Thyroid gland (tissue), 4 donors: ENCODE measurements around the gene ITGB1.

Experiments used
- POLR2A ChIP-seq, 2 donors: fragments of 450-650 bp; IDR thresholded peaks; one replicate each; pipeline ENCODE4 v1.6.1; 2017; ENCODE audit warnings: antibody characterized with exemption in 2 of 2, mild to moderate bottlenecking in 2 of 2, moderate library complexity in 1 of 2
- TF ChIP-seq, protein P1 (sequence below), 6 experiments: fragments of 200-600 bp in 3 of 6; fragments of 450-650 bp in 3 of 6; sonication (generic) in 3 of 6; IDR thresholded peaks; one replicate each; pipeline ENCODE4 v1.5.1; 2016 to 2019; ENCODE audit warnings: antibody characterized with exemption in 6 of 6, mild to moderate bottlenecking in 2 of 6, inconsistent platforms in 1 of 6, moderate library complexity in 1 of 6

- TF ChIP-seq, protein P1, sequence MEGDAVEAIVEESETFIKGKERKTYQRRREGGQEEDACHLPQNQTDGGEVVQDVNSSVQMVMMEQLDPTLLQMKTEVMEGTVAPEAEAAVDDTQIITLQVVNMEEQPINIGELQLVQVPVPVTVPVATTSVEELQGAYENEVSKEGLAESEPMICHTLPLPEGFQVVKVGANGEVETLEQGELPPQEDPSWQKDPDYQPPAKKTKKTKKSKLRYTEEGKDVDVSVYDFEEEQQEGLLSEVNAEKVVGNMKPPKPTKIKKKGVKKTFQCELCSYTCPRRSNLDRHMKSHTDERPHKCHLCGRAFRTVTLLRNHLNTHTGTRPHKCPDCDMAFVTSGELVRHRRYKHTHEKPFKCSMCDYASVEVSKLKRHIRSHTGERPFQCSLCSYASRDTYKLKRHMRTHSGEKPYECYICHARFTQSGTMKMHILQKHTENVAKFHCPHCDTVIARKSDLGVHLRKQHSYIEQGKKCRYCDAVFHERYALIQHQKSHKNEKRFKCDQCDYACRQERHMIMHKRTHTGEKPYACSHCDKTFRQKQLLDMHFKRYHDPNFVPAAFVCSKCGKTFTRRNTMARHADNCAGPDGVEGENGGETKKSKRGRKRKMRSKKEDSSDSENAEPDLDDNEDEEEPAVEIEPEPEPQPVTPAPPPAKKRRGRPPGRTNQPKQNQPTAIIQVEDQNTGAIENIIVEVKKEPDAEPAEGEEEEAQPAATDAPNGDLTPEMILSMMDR (IDR thresholded peaks at IDR 0.05), result no peak
- TF ChIP-seq POLR2A (IDR thresholded peaks at IDR 0.05), result no peak
These were observed 22.2 kb upstream of the ITGB1 start for GRCh38 chr10:32980242-32980557.
